NCI-H146 treated with DMSO at 0.1 percent for 48 hours (cell line): ENCODE measurements around the gene ANKLE1.
A peak's percentile ranks its signal among the peaks of the same experiment; 100 is the strongest.

Source experiments
- DNase-seq: peaks from one replicate; lab custom pipeline; 2025; ENCODE audit not compliant: unreplicated experiment; lab: John Stamatoyannopoulos, UW

Gene ANKLE1

DNA sequence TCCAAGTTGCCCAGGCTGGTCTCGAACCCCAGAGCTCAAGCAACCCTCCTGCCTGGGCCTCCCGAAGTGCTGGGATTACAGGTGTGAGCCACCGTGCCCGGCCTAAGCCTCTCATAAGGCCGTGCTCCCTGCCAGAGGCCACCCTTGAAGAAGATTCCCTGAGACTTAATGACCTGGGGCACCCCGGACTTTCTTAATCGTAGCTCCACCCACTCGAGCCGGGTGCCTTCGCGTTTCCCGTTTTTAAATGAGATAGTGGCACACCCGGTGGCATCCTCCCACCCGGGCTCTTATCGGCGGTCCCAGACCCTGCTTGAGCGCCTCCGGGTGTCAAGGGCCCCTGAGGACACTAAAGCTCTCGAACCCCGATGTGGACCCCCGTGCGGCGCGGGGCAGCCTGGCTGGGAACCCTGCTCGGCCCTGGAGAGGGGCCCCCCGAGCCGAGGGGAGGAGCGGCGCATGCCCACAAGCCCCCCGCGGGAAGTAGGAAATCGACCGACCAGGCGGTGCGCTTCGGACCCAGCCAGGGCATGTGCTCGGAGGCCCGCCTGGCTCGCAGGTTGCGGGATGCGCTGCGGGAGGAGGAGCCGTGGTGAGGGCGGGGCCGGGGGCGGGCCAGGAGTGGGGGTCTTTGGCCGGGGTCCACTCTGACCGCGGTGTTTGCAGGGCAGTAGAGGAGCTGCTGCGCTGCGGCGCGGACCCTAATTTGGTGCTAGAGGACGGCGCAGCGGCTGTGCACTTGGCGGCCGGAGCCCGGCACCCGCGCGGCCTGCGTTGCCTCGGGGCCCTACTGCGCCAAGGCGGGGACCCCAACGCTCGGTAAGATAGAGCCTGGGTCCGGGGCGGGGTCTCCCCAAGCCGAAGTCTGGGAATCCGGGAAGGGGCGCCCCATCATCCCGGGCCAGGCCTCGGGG, at the start of gene ANKLE1:
ANKLE1 (plus strand) TSS at position 511 of the 914 bp plus-strand sequence; CDS start at position 531, 20 bp downstream.
- peak; percentile 19 for DNase-seq

DNA sequence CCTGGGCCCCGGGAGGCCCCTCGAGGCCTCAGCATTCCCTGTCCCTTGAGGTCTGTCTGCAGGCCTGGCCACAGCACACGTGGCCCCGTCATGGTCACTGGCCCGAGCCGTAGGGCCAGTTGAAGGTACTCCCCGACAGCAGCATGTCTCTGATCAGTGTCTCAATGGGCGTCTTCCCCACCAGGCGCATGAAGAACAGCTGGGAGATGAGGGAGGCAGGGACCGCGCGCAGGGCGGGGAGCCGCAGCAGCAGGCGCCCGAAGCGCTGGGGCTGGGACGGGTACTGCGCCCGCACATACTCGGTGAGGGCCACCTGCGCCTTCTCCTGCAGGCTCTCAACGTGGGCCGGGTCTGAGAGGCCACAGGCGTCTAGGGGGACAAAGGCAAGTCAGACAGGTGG, 49.4 kb upstream of the ANKLE1 start:
- no peak for DNase-seq

DNA sequence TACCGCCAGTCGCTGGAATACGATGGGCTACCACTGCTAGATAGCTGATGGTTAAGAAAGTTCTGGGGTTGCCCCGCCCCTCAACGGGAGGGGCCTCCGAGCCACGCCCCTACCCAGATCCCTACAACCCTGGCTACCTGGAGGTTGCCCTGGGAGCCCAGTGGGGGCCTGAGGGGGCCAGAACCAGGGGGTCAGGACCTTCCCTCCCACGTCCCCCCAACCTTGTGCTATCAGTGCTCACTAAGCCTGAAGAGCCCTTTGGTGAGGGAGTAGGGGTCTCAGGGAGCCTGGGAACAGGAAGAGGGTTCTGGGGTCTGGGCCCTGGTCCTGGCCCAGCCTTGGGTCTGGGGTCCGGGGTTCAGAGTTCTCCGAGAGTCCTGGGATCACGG, 46.8 kb upstream of the ANKLE1 start:
- no peak for DNase-seq

GRCh38 chr19:17235300-17235970, 46.3 kb upstream of the ANKLE1 start:
- no peak for DNase-seq

DNA sequence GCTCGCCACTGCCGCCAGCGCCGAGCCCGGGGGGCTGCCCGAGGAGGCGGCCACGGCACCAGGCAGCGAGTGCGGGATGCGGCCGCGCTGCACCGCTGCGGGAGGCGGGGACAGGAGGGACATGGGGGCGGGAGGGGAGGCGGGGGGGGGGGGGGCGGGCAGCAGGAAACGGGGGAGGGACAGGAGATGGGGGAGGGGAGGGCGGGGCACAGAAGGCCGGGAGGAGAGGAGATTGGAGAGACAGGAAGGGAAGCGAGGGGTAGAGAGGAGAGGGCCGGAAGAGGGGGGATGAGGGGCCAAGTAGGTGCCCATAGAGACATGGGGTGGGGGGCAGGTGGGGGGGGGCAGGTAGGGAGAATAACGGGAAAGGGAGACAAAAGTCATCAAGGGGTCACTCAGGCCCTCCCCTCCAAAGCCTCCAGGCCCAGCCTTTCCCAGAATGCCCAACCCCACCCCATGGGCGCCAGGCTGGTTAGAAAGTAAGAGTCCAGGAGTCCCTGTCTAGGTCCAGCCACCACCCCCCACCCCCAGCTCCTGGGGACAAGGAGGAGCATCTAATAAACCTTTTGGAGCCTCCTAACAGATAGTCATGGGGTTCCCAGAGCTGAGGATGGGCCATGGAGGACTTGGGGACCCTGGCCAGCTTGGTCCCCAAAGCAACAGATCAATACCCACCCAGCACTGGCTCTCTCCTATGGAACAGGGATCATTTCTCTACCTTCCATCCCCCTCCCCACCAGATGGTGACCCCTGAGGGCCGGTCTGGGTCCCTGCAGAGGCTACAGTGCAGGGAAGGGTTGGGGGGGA, 45.5 kb upstream of the ANKLE1 start:
- DNase-seq = no peak

DNA sequence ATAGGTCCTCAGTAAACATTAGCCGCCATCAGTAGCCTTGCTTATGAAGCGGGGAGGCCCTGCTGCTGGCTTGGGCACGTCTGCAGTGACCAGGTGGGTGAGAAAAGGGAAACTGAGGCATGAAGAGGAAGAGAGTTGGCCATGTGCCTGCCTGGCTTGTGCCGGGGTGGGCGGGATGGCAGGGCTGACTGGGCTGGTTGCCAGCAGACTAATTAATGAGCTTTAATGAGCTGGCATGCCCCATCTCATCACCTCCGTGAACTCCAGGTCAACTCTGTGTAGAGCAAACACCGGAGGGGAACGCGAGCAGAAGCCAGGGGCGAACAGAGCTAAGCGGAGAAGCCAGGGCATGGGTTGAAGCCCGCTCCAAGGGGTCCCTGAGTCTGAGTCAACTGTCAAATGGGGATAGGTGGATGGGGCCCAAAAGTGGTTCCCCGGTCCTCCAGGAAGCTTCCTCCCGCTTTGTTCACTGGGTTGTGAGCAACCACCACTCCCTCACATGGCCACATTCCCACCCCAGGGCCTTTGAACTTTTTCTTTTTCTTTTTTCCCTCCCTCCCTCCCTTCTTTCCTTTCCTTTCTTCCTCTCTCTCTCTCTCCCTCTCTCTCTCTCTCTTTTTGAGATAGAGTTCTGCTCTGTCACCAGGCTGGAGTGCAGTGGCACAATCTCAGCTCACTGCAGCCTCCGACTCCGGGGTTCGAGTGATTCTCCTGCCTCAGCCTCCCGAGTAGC, 44.7 kb upstream of the ANKLE1 start:
- no peak for DNase-seq

DNA sequence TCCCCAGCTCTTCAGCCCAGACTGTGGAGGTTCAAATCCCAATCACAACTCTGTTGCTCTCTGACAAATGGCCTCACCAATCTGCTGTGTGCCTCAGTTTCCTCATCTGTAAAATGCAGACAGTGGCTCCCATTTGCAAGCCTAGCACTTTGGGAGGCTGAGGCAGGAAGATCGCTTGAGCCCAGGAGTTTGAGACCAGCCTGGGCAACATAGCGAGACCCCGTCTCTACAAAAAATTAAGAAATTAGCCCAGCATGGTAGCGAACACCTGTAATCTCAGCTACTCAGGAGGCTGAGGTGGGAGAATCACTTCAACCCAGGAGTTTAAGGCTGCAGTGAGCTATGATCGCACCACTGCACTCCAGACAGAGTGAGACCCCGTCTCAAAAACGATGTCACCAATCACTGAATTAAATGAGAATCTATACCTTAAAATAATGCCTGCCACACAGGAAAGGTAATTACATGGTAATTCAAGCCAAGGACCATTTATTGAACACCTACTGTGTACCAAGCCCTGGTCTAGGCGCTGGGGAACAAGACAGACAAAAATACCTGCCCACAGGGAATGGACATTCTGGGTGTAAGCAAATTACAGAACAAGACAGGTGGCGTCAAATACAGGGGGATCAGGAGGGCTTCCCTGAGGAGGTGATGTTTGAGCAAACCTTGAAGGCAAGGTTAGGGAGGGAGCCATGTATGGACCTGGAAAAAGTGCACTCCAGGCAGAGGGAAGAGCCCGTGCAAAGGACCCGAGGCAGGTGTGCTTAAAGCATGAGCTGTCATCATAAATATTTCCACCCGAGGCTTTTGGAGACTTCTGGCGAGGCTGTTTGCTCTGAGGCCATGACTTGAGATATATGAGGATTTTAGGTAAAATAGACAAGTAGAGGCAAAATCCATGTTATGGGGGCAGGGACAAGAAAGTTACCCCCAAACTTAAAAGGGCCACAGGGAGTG, 43.7 kb upstream of the ANKLE1 start:
- DNase-seq = no peak

DNA sequence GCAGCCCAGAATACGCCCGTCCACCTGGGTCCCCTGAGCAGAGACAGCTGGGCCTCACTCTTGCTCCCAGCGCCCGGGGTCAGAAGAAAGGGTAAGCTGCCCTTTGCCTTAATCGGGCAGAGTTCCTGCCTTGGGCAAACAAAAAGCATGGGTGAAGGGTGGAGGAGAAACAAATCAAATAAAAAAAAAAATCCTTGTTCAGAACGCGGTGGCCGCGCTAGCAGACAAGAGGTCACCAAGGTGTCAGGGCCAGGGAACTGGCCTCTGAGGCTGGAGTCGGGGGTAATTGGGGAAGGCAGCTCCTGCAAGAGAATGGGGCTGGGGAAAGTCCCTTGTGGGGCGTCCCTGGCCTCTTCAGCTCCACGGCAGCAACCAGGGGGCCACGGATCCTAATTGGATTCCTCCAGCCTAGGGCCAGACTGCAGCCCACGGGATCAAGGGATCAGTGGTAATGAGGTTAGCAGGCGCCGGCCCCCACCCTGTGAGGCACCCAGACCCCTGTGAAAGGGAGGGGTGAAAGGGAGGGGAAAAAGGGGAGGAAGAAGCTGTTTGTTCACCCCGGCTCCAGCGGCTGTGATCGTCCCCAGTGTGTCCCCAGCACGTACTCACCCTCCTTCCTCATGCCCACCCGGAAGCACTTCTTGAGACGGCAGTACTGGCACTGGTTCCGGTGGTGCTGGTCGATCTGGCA, 41.5 kb upstream of the ANKLE1 start:
- no peak for DNase-seq

GRCh38 chr19:17240826-17241399, 40.8 kb upstream of the ANKLE1 start:
- DNase-seq = no peak

GRCh38 chr19:17242431-17243208, 39.1 kb upstream of the ANKLE1 start:
- DNase-seq = no peak

DNA sequence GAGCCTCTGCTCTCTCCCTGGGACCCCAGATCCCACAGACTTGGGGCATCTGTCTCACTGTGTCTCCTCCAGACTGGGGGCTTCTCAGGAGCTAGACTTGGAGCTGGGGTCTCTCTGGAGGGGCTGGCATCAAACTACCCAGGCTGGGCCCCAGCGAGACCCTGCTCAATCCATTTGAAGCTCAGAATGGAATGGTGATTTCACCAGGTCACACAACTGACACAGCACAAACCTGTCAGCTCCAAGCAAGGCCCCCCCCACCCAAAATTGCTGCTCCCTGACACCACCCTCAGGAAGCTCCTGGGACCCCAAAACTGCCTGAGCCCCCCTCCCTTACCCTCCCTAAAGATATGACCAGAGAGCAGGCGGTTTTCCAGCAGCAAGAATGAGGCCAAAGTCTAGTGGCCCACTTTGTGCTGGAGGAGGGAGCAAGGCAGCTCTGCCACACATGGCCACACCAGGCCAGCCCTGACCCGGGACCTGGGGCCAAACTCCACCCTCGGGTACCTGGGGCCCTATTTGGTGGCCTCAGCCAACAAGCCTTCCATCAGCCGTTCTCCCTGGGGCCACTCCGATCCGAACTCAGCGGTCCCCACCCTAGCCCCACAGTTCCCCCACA, 38.4 kb upstream of the ANKLE1 start:
- no peak for DNase-seq

GRCh38 chr19:17243830-17244617, 37.7 kb upstream of the ANKLE1 start:
- DNase-seq = no peak

- no peak for DNase-seq
These were observed 36.8 kb upstream of the ANKLE1 start for GRCh38 chr19:17244618-17245534.

DNA sequence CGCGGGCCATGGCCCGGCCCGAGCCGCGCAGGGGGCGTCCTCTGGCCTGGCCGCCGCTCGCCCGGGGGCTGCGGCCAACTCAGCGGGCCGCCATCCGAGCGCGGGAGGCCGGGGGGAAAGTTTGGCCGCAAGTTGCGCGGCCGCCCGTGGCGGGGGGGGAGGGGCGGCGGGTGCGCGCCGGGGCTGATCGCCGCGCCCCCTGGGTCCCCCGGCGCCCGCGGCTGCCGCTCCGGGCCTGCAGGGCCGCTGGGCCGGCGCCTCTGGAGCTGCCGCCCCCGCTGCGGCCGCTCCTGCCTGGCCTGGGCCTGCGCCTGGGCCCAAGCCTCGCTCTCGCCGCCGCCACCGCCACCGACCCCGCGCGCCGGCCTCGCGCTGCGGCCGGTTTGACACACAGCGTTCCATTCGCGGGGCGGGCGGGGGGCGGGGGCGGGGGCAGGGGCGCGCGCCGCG, 36.1 kb upstream of the ANKLE1 start, which contains the start of gene NR2F6:
NR2F6 (minus strand) TSS at position 385 of the 450 bp plus-strand sequence. CDS start 699 bp downstream, outside the sequence.
- DNase-seq = no peak

DNA sequence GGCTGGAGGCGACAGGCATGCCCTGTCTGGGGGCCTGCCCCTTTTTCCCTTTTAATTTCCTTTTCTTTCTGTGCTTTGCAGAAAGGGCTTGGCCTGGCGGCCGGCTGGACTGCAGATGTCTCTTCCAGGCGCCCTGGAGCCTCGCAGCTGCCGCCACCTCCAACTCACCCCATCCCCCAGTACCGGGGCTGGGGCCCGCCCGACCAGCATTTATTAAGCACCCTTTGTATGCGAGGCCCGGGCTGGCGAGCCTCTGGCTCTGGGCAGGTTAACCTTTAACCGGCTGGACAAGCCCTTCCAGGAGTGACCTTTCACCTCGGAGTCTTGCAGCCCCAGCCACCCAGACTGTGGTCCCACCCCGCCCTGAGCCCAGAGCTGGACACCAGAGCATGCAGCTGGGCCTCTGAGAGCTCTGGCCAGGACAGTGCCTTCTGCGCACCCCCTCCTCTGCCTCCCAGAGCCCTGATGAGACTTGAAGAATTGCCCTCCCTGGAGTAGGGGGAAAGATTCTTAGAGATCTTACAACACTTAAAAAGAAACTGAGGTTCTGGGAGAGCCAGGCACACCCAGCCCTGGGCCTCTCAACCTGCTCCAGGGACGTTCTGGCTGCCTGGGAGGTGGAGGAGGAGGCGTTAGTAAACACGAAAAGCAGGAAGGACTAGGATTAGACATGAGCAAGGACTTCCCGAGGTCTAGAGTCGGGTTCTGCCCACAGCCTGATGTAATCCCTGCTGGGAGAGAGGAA, 34.8 kb upstream of the ANKLE1 start:
- DNase-seq = peak; percentile 82
